HepG2 (cell line): ENCODE measurements around the gene TMEM139. TPM values are rescaled to one million over a fixed set of nuclear protein-coding genes. Genes with fewer than 3 reads are reported as not detected.

ENCODE experiments used
- GATA4 ChIP-seq: sonication (generic); IDR thresholded peaks from 2 replicates; pipeline ENCODE4 v1.6.1; 2016; ENCODE audit warnings: antibody characterized with exemption, low read depth, borderline replicate concordance
- NRL ChIP-seq: sonication (generic); formaldehyde crosslinking; IDR thresholded peaks from 2 replicates; pipeline ENCODE4 v1.5.0; 2020; ENCODE audit warnings: missing genetic modification reagents, mild to moderate bottlenecking, moderate library complexity, borderline replicate concordance
- POLR2AphosphoS2 ChIP-seq: IDR thresholded peaks from 2 replicates; pipeline ENCODE4 v1.6.1; 2011; ENCODE audit warnings: low read depth, low read length, improper control_type of control experiment
- TMF1 ChIP-seq: sonication (generic); formaldehyde crosslinking; IDR thresholded peaks from 2 replicates; pipeline ENCODE4 v1.8.1; 2022; ENCODE audit warnings: low read depth, missing genetic modification reagents
- ZFYVE20 ChIP-seq: sonication (generic); formaldehyde crosslinking; IDR thresholded peaks from 2 replicates; pipeline ENCODE4 v1.8.0; 2023; ENCODE audit warnings: low read depth, mild to moderate bottlenecking, moderate library complexity, missing genetic modification reagents, borderline replicate concordance
- ZNF572 ChIP-seq: sonication (generic); formaldehyde crosslinking; IDR thresholded peaks from 2 replicates; pipeline ENCODE4 v1.5.1; 2020; ENCODE audit warnings: mild to moderate bottlenecking, missing genetic modification reagents
- ZNF7 ChIP-seq: IDR thresholded peaks from 2 replicates; pipeline ENCODE4 v1.6.1; 2016; ENCODE audit warnings: missing biosample characterization, missing genetic modification reagents
- ZSCAN12 ChIP-seq: sonication (generic); formaldehyde crosslinking; IDR thresholded peaks from 2 replicates; pipeline ENCODE4 v1.9.0; 2021; ENCODE audit warnings: mild to moderate bottlenecking, missing genetic modification reagents
- ZSCAN9 ChIP-seq: IDR thresholded peaks from 2 replicates; pipeline ENCODE4 v1.6.1; 2016; ENCODE audit warnings: borderline replicate concordance
- polyA plus RNA-seq, 8 experiments: library from polyadenylated mRNA; depleted of rRNA in 3 of 8; stranded (reverse) in 7 of 8; unstranded in 1 of 8; fragments of >200 nt; fragmentation: Illumina TruSeq in 4 of 8; extraction: Trizol in 4 of 8; gene quantifications; 2 replicates each; pipeline versions ENCODE4 v1.2.1 to v1.2.3, GENCODE V29; 2011 to 2016; ENCODE audit warnings: low read depth in 4 of 8, missing spikeins in 1 of 8, mixed read lengths in 1 of 8; ENCODE audit not compliant: insufficient read depth in 1 of 8
- total RNA-seq, 5 experiments: library from RNA; depleted of rRNA; stranded (reverse); fragments of >200 nt; fragmentation: Illumina TruSeq; extraction: Trizol; gene quantifications; 2 replicates each; pipeline ENCODE4 v1.2.3, GENCODE V29; 2016; ENCODE audit warnings: low read depth in 1 of 5
- TF ChIP-seq, protein P1 (sequence below): sonication (generic); formaldehyde crosslinking; IDR thresholded peaks from 2 replicates; pipeline ENCODE4 v1.8.0; 2022; ENCODE audit warnings: mild to moderate bottlenecking, missing genetic modification reagents; ENCODE audit not compliant: insufficient replicate concordance
- TF ChIP-seq, protein P2 (sequence below), 2 experiments: IDR thresholded peaks; 2 replicates each; pipeline ENCODE4 v1.6.1; 2011 to 2012; ENCODE audit warnings: low read length in 2 of 2, borderline replicate concordance in 1 of 2, low read depth in 1 of 2, mild to moderate bottlenecking in 1 of 2, moderate library complexity in 1 of 2
- TF ChIP-seq, protein P3 (sequence below): sonication (generic); formaldehyde crosslinking; IDR thresholded peaks from 2 replicates; pipeline ENCODE4 v1.4.0; 2020; ENCODE audit warnings: missing genetic modification reagents
- TF ChIP-seq, protein P4 (sequence below): sonication (generic); formaldehyde crosslinking; IDR thresholded peaks from 2 replicates; pipeline ENCODE4 v1.8.1; 2023; ENCODE audit warnings: mild to moderate bottlenecking, missing genetic modification reagents
- TF ChIP-seq, protein P5 (sequence below): sonication (generic); formaldehyde crosslinking; IDR thresholded peaks from 2 replicates; pipeline ENCODE4 v1.8.0; 2023; ENCODE audit warnings: mild to moderate bottlenecking, missing genetic modification reagents

TMEM139 gene
- total and polyA plus RNA-seq, 2 of the 13 experiments (the other 11 are each of a cell fraction or from before 2014, with no cell fraction given), result 7.9 to 14.0 TPM

DNA sequence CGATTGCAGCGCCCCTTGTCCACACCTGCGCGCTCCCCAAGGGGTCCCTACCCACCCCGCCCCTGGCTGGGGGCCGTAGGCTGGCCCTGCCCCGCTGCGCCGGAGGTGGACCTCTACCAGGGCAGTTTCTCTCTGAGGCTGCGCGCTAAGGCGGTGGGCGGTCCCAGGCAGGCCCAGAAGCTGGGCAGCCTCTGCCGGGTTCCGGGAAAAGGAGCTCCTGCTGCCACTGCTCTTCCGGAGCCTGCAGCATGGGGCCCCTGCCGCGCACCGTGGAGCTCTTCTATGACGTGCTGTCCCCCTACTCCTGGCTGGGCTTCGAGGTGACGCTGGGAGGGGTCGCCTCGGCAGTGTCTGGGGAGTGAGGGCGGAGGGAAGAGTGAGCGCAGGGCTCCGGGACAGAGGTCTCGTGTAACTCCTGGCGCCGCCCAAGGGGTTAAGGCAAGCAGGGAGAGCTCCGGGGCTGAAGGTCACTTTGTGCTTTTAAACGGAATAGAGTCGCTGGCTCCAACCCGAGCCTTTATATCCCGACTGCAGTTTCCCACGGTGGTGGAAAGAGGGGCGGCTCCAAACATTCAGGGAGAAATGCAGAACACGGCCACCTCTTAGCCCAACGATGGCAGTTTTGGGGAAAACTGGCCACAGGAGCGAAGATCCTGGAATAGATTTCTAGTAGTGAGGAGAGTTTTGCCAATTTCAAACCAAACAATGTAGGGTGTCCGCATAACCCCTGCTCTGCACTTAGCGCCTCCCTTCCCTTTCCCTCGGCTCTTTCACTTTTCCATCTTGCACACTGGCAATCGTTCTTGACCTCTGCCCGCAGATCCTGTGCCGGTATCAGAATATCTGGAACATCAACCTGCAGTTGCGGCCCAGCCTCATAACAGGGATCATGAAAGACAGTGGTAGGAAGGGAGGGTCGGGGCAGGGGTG, 21.2 kb upstream of the TMEM139 start, which contains the start of gene GSTK1 (continued):
- TF ChIP-seq, protein P1, sequence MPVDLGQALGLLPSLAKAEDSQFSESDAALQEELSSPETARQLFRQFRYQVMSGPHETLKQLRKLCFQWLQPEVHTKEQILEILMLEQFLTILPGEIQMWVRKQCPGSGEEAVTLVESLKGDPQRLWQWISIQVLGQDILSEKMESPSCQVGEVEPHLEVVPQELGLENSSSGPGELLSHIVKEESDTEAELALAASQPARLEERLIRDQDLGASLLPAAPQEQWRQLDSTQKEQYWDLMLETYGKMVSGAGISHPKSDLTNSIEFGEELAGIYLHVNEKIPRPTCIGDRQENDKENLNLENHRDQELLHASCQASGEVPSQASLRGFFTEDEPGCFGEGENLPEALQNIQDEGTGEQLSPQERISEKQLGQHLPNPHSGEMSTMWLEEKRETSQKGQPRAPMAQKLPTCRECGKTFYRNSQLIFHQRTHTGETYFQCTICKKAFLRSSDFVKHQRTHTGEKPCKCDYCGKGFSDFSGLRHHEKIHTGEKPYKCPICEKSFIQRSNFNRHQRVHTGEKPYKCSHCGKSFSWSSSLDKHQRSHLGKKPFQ (CRISPR knock-in tag), result no peak
- TF ChIP-seq POLR2AphosphoS2 (no peak), GATA4 (peak; percentile 79; the same call in 1 of the 2 replicates), NRL (CRISPR knock-in tag) (no peak; the same call in 1 of the 2 replicates), ZFYVE20 (CRISPR knock-in tag) (no peak), ZSCAN12 (CRISPR knock-in tag) (no peak; the same call in none of the 2 replicates), ZNF7 (CRISPR knock-in tag) (no peak), ZNF572 (CRISPR knock-in tag) (0 out of 2 replicates have a peak, but pooled peaks have one; percentile 26), ZSCAN9 (CRISPR knock-in tag) (0 out of 2 replicates have a peak, but pooled peaks have one; percentile 74), TMF1 (0 out of 2 replicates have a peak, but pooled peaks have one; percentile 49)
- TF ChIP-seq, protein P2, sequence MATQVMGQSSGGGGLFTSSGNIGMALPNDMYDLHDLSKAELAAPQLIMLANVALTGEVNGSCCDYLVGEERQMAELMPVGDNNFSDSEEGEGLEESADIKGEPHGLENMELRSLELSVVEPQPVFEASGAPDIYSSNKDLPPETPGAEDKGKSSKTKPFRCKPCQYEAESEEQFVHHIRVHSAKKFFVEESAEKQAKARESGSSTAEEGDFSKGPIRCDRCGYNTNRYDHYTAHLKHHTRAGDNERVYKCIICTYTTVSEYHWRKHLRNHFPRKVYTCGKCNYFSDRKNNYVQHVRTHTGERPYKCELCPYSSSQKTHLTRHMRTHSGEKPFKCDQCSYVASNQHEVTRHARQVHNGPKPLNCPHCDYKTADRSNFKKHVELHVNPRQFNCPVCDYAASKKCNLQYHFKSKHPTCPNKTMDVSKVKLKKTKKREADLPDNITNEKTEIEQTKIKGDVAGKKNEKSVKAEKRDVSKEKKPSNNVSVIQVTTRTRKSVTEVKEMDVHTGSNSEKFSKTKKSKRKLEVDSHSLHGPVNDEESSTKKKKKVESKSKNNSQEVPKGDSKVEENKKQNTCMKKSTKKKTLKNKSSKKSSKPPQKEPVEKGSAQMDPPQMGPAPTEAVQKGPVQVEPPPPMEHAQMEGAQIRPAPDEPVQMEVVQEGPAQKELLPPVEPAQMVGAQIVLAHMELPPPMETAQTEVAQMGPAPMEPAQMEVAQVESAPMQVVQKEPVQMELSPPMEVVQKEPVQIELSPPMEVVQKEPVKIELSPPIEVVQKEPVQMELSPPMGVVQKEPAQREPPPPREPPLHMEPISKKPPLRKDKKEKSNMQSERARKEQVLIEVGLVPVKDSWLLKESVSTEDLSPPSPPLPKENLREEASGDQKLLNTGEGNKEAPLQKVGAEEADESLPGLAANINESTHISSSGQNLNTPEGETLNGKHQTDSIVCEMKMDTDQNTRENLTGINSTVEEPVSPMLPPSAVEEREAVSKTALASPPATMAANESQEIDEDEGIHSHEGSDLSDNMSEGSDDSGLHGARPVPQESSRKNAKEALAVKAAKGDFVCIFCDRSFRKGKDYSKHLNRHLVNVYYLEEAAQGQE (IDR thresholded peaks at IDR 0.05; ENCODE audit: borderline replicate concordance in 1 of 2, low read depth in 1 of 2, low read length in 2 of 2), result peak in 1 of 2 experiments; percentile 61; a peak in 1 of 4 replicates
- TF ChIP-seq, protein P3, sequence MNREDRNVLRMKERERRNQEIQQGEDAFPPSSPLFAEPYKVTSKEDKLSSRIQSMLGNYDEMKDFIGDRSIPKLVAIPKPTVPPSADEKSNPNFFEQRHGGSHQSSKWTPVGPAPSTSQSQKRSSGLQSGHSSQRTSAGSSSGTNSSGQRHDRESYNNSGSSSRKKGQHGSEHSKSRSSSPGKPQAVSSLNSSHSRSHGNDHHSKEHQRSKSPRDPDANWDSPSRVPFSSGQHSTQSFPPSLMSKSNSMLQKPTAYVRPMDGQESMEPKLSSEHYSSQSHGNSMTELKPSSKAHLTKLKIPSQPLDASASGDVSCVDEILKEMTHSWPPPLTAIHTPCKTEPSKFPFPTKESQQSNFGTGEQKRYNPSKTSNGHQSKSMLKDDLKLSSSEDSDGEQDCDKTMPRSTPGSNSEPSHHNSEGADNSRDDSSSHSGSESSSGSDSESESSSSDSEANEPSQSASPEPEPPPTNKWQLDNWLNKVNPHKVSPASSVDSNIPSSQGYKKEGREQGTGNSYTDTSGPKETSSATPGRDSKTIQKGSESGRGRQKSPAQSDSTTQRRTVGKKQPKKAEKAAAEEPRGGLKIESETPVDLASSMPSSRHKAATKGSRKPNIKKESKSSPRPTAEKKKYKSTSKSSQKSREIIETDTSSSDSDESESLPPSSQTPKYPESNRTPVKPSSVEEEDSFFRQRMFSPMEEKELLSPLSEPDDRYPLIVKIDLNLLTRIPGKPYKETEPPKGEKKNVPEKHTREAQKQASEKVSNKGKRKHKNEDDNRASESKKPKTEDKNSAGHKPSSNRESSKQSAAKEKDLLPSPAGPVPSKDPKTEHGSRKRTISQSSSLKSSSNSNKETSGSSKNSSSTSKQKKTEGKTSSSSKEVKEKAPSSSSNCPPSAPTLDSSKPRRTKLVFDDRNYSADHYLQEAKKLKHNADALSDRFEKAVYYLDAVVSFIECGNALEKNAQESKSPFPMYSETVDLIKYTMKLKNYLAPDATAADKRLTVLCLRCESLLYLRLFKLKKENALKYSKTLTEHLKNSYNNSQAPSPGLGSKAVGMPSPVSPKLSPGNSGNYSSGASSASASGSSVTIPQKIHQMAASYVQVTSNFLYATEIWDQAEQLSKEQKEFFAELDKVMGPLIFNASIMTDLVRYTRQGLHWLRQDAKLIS (CRISPR knock-in tag), result 0 out of 2 replicates have a peak, but pooled peaks have one; percentile 59
- TF ChIP-seq, protein P4, sequence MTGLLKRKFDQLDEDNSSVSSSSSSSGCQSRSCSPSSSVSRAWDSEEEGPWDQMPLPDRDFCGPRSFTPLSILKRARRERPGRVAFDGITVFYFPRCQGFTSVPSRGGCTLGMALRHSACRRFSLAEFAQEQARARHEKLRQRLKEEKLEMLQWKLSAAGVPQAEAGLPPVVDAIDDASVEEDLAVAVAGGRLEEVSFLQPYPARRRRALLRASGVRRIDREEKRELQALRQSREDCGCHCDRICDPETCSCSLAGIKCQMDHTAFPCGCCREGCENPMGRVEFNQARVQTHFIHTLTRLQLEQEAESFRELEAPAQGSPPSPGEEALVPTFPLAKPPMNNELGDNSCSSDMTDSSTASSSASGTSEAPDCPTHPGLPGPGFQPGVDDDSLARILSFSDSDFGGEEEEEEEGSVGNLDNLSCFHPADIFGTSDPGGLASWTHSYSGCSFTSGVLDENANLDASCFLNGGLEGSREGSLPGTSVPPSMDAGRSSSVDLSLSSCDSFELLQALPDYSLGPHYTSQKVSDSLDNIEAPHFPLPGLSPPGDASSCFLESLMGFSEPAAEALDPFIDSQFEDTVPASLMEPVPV (CRISPR knock-in tag), result 0 out of 2 replicates have a peak, but pooled peaks have one; percentile 40
- TF ChIP-seq, protein P5, sequence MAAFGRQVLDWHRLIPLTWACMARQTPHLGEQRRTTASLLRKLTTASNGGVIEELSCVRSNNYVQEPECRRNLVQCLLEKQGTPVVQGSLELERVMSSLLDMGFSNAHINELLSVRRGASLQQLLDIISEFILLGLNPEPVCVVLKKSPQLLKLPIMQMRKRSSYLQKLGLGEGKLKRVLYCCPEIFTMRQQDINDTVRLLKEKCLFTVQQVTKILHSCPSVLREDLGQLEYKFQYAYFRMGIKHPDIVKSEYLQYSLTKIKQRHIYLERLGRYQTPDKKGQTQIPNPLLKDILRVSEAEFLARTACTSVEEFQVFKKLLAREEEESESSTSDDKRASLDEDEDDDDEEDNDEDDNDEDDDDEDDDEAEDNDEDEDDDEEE (CRISPR knock-in tag), result peak; percentile 89; the same call in 1 of the 2 replicates
